ENCODE results near the gene PTGIS. TPM values are rescaled to one million over a fixed set of nuclear protein-coding genes. Genes with fewer than 3 reads are reported as not detected.

Gene PTGIS
- total and polyA plus RNA-seq, 2 donors (not counting 3 experiments of a cell fraction or from before 2014, with no cell fraction given), result 6.2 to 11.8 TPM

- intact Hi-C loops (cut with micrococcal nuclease), result loop anchor here (10.0 kb wide), 1 partner anchor 474 kb away; no protein-coding TSS in a partner anchor
- TF ChIP-seq MAX (IDR thresholded peaks at IDR 0.05; ENCODE audit: insufficient read depth, insufficient read length) (no peak), CTCF (IDR thresholded peaks at IDR 0.05; ENCODE audit: extremely low read depth in 1 of 2, insufficient read depth in 1 of 2, low read depth in 1 of 2, low read length in 2 of 2) (no peak), FOS (IDR thresholded peaks at IDR 0.05; ENCODE audit: borderline replicate concordance, insufficient read depth, low read length) (no peak)
- no peaks in the 10 kb centered on the region for H3K36me3 ChIP-seq (ENCODE audit: control insufficient read depth in 2 of 2, extremely low read depth in 1 of 2, insufficient read depth in 2 of 2, low read length in 2 of 2)
- no peaks in the 10 kb centered on the region for H3K9me3 ChIP-seq (replicated peaks; ENCODE audit: control insufficient read depth, insufficient read depth, low read length)
- H3K9me1 ChIP-seq (replicated peaks; ENCODE audit: control insufficient read depth, extremely low read depth, insufficient read depth, low read length), result no peaks in the 10 kb centered on the region
- H3K27ac ChIP-seq (ENCODE audit: insufficient read depth, low read depth, low read length), result peak overlapping the region; percentile 79
- no peak for DNase-seq (ENCODE audit: low read depth, low spot score)
- dilution Hi-C loops (cut with MboI; ENCODE audit: extremely low pct_ligation_motif_present, low sequenced_read_pairs), result no loop called here
- H3K79me2 ChIP-seq (ENCODE audit: control insufficient read depth, insufficient read depth, low read length), result no peaks in the 10 kb centered on the region
- ChIA-PET POLR2A (no interaction called here), CTCF (interaction anchor here (1.2 to 2.1 kb wide), 6 partner anchors 8 to 49 kb away, joined by 4 to 25 read pairs (median 5); no protein-coding TSS in a partner anchor)
- no TSS peak for BruUV-seq (replicated peaks)
- no peak overlapping the region for H3K9ac ChIP-seq (replicated peaks; ENCODE audit: extremely low read depth, insufficient read depth, low read length)
- peaks cover 39% of the 10 kb centered on the region for H3K4me1 ChIP-seq (ENCODE audit: control insufficient read depth, extremely low read depth, insufficient read depth, low read length)
- no peaks in the 10 kb centered on the region for H3K27me3 ChIP-seq (ENCODE audit: control insufficient read depth in 2 of 2, insufficient read depth in 2 of 2, low read length in 2 of 2)
- no peak overlapping the region for H3K4me3 ChIP-seq (replicated peaks in 1 of 3; ENCODE audit: insufficient read depth in 1 of 3, low read depth in 1 of 3, low read length in 3 of 3)
- FAIRE-seq, result no peak
- no peak overlapping the region for H2AFZ ChIP-seq (ENCODE audit: low read depth, low read length)
- H4K20me1 ChIP-seq (replicated peaks; ENCODE audit: control insufficient read depth, extremely low read depth, insufficient read depth, low read length), result no peaks in the 10 kb centered on the region
- no peak overlapping the region for H3K4me2 ChIP-seq (ENCODE audit: insufficient read depth, low read length)
Measured at GRCh38 chr20:49561256-49561655, 6.7 kb downstream of the PTGIS start.

- dilution Hi-C loops (cut with MboI; ENCODE audit: extremely low pct_ligation_motif_present, low sequenced_read_pairs), result no loop called here
- TF ChIP-seq POLR2A (IDR thresholded peaks at IDR 0.05; ENCODE audit: low read depth, low read length) (no peak), GATA2 (IDR thresholded peaks at IDR 0.05; ENCODE audit: insufficient read depth, insufficient read length, low read depth, low read length) (no peak), JUN (IDR thresholded peaks at IDR 0.05; ENCODE audit: borderline replicate concordance, insufficient read depth, insufficient read length, low read depth) (no peak), CTCF (IDR thresholded peaks at IDR 0.05; ENCODE audit: extremely low read depth in 1 of 2, insufficient read depth in 1 of 2, low read depth in 1 of 2, low read length in 2 of 2) (no peak), FOS (IDR thresholded peaks at IDR 0.05; ENCODE audit: borderline replicate concordance, insufficient read depth, low read length) (no peak), MAX (IDR thresholded peaks at IDR 0.05; ENCODE audit: insufficient read depth, insufficient read length) (no peak), MYC (IDR thresholded peaks at IDR 0.05; ENCODE audit: low read depth, low read length) (no peak), EZH2 (IDR thresholded peaks at IDR 0.05; ENCODE audit: borderline replicate concordance, low read depth, low read length, severe bottlenecking) (no peak), POLR2AphosphoS5 (IDR thresholded peaks at IDR 0.05; ENCODE audit: insufficient read depth, low read depth, low read length) (no peak)
- Histone ChIP-seq H3K4me3 (replicated peaks in 1 of 3; ENCODE audit: insufficient read depth in 1 of 3, low read depth in 1 of 3, low read length in 3 of 3) (no peak overlapping the region), H3K9me1 (replicated peaks; ENCODE audit: control insufficient read depth, extremely low read depth, insufficient read depth, low read length) (no peaks in the 10 kb centered on the region), H3K27ac (ENCODE audit: insufficient read depth, low read depth, low read length) (no peak overlapping the region), H3K4me2 (ENCODE audit: insufficient read depth, low read length) (no peak overlapping the region), H3K4me1 (ENCODE audit: control insufficient read depth, extremely low read depth, insufficient read depth, low read length) (peaks cover 38% of the 10 kb centered on the region), H2AFZ (ENCODE audit: low read depth, low read length) (no peak overlapping the region), H3K79me2 (ENCODE audit: control insufficient read depth, insufficient read depth, low read length) (no peaks in the 10 kb centered on the region), H3K27me3 (ENCODE audit: control insufficient read depth in 2 of 2, insufficient read depth in 2 of 2, low read length in 2 of 2) (no peaks in the 10 kb centered on the region), H4K20me1 (replicated peaks; ENCODE audit: control insufficient read depth, extremely low read depth, insufficient read depth, low read length) (no peaks in the 10 kb centered on the region), H3K9ac (replicated peaks; ENCODE audit: extremely low read depth, insufficient read depth, low read length) (no peak overlapping the region), H3K36me3 (ENCODE audit: control insufficient read depth in 2 of 2, extremely low read depth in 1 of 2, insufficient read depth in 2 of 2, low read length in 2 of 2) (no peaks in the 10 kb centered on the region), H3K9me3 (replicated peaks; ENCODE audit: control insufficient read depth, insufficient read depth, low read length) (no peaks in the 10 kb centered on the region)
- DNase-seq (ENCODE audit: low read depth, low spot score), result no peak
- no peak for FAIRE-seq
- no TSS peak for BruUV-seq (replicated peaks)
- POLR2A ChIA-PET, result no interaction called here
- intact Hi-C loops (cut with micrococcal nuclease), result loop anchor here (10.0 kb wide), 1 partner anchor 474 kb away; no protein-coding TSS in a partner anchor
- CTCF ChIA-PET, result interaction anchor here (1.9 to 2.1 kb wide), 3 partner anchors 18 to 47 kb away, joined by 4 to 25 read pairs (median 7); no protein-coding TSS in a partner anchor
Measured at GRCh38 chr20:49560646-49561045, 7.3 kb downstream of the PTGIS start.
